Measurements from ENCODE around the gene PPFIBP1. TPM values are rescaled to one million over a fixed set of nuclear protein-coding genes. Genes with fewer than 3 reads are reported as not detected.

The PPFIBP1 gene
- polyA plus RNA-seq, 2 of the 4 experiments (the other 2 are of a cell fraction), result 24.8 to 89.0 TPM

GRCh38 chr12:27488479-27488878, 35.5 kb upstream of the PPFIBP1 start:
- Histone ChIP-seq H3K4me3 (no peak overlapping the region), H3K27ac (no peak overlapping the region), H3K9me3 (no peaks in the 10 kb centered on the region), H3K4me1 (peaks cover 4% of the 10 kb centered on the region; the same call in 1 of the 3 replicates), H3K4me2 (no peak overlapping the region)
- TF ChIP-seq RAD21 (conservative IDR thresholded peaks at IDR 0.05 in 1 of 2, IDR thresholded peaks at IDR 0.05 in 1 of 2) (peak in 1 of 2 experiments; percentile 17; a peak in 2 of 5 replicates), ZFP36 (IDR thresholded peaks at IDR 0.05; ENCODE audit: borderline replicate concordance, partially characterized antibody) (no peak)
- 70% methylated on average over 5 of the region's 5 CpGs for WGBS (ENCODE audit: missing lambda C conversion rate)
- ATAC-seq (no peak), FAIRE-seq (no peak), DNase-seq (ENCODE audit: low read depth in 1 of 2, low spot score in 1 of 2) (no peak)
- CTCF ChIA-PET, result interaction anchor here (0.9 to 1.0 kb wide), 2 partner anchors 9 to 15 kb away, joined by 3 to 4 read pairs; no protein-coding TSS in a partner anchor
- POLR2A ChIA-PET, result no interaction called here

- ATAC-seq, result no peak
- TF ChIP-seq FOSL2 (IDR thresholded peaks at IDR 0.05), result no peak
- no peak for TF ChIP-seq FOSL2 (CRISPR knock-in tag; IDR thresholded peaks at IDR 0.05)
- TF ChIP-seq BCL3 (IDR thresholded peaks at IDR 0.05), result no peak
- Histone ChIP-seq H3K27ac (no peak overlapping the region), H3K4me3 (no peak overlapping the region), H3K4me2 (no peak overlapping the region), H3K4me1 (peaks cover 5% of the 10 kb centered on the region; the same call in 1 of the 3 replicates), H3K9me3 (no peaks in the 10 kb centered on the region)
- 45% methylated on average over 2 of the region's 2 CpGs for WGBS (ENCODE audit: missing lambda C conversion rate)
- no peak for FAIRE-seq
- no peak for DNase-seq (ENCODE audit: low read depth in 1 of 2, low spot score in 1 of 2)
- ChIA-PET POLR2A (no interaction called here), CTCF (interaction anchor here (0.9 to 1.6 kb wide), 3 partner anchors 57 to 213 kb away, joined by 3 to 5 read pairs (median 4); no protein-coding TSS in a partner anchor)
Measured at GRCh38 chr12:27491226-27491625, 32.8 kb upstream of the PPFIBP1 start.

DNA sequence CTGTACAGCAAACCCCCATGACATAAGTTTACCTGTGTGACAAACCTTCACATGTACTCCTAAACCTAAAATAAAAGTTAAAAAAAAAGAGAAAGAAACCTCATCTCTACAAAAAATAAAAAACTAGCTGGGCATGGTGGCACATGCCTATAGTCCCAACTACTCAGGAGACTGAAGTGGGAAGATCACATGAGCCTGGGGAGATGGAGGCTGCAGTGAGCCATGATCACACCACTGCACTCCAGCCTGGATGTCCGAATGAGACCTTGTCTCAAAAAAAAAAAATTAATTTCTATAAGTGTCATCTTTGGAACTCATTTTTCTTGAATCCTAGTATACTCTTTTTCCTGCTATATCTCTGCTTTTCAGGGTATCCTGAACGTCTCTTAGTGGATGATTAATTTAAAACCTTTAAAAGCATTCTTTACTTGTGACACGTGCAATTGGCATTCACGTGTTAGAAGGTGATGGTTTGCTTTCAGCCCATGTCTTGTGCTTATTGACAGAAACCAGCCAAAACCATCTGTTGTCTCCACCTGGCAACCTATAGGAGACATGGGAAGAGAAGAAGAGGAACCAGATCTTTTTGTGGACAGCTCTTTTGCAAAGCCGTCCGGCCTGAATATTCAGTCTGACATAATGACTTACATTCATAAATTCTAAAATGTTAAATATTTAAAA, 30.6 kb upstream of the PPFIBP1 start:
- CTCF ChIA-PET, result no interaction called here
- POLR2A ChIA-PET, result no interaction called here
- Histone ChIP-seq H3K4me3 (no peak overlapping the region), H3K27ac (no peak overlapping the region), H3K9me3 (no peaks in the 10 kb centered on the region), H3K4me2 (no peak overlapping the region), H3K4me1 (peaks cover 5% of the 10 kb centered on the region; the same call in 1 of the 3 replicates)
- DNase-seq (ENCODE audit: low read depth in 1 of 2, low spot score in 1 of 2) (peak; percentile 6 to 25), ATAC-seq (no peak), FAIRE-seq (peak; percentile 43)
- no peak for TF ChIP-seq MYC (IDR thresholded peaks at IDR 0.05; ENCODE audit: borderline replicate concordance, low read length)
- no peak for TF ChIP-seq BHLHE40 (IDR thresholded peaks at IDR 0.05; ENCODE audit: low read depth, low read length)
- TF ChIP-seq PBX3 (IDR thresholded peaks at IDR 0.05), result no peak
- no peak for TF ChIP-seq ATOH8 (CRISPR knock-in tag; IDR thresholded peaks at IDR 0.05; ENCODE audit: low read depth)
- TF ChIP-seq HOXB5 (CRISPR knock-in tag; IDR thresholded peaks at IDR 0.05), result no peak
- no peak for TF ChIP-seq CBX8 (IDR thresholded peaks at IDR 0.05)
- no peak for TF ChIP-seq JUNB (IDR thresholded peaks at IDR 0.05)
- 48% methylated on average over 6 of the region's 6 CpGs for WGBS (ENCODE audit: missing lambda C conversion rate)

DNA sequence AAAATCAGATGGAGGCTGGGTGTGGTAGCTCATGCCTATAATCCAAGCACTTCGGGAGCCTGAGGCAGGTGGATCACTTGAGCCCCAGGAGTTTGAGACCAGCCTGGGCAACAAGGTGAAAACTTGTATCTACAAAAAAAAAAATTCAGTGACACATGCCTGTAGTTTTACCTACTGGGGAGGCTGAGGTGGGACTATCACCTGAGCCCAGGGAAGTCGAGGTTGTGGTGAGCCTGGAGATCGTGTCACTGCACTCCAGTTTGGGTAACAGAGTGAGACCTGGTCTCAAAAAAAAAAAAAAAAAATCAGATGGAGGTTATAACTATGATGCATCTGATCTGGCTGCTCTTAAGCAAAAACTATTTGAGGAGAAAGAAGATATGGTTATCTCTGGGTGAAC, 26.6 kb upstream of the PPFIBP1 start:
- ATAC-seq (no peak), DNase-seq (ENCODE audit: low read depth in 1 of 2, low spot score in 1 of 2) (no peak), FAIRE-seq (no peak)
- peaks cover 5% of the 10 kb centered on the region; the same call in 1 of the 3 replicates for H3K4me1 ChIP-seq
- POLR2A ChIA-PET, result no interaction called here
- WGBS (ENCODE audit: missing lambda C conversion rate), result 22% methylated on average over 3 of the region's 3 CpGs
- H3K9me3 ChIP-seq, result no peaks in the 10 kb centered on the region
- H3K27ac ChIP-seq, result no peak overlapping the region
- TF ChIP-seq FOSB (CRISPR knock-in tag; IDR thresholded peaks at IDR 0.05), result no peak
- TF ChIP-seq EHF (CRISPR knock-in tag; IDR thresholded peaks at IDR 0.05), result no peak
- CTCF ChIA-PET, result interaction anchor here (0.6 kb wide), 1 partner anchor 9 kb away, joined by 3 read pairs; no protein-coding TSS in a partner anchor
- H3K4me3 ChIP-seq, result no peak overlapping the region
- no peak overlapping the region for H3K4me2 ChIP-seq

Data from A549 (cell line).